HG03196 (cell line): ENCODE measurements around the gene ACTN4.
"Not testable (repeated sequence)": the region's sequence is repeated elsewhere in the genome, so short reads cannot be mapped to it uniquely, and the experiment has no call there.

Experiments
- ATAC-seq: cut with Tn5 transposase; IDR thresholded peaks from one replicate; pipeline ENCODE4 v1.9.1; 2021; ENCODE audit not compliant: unreplicated experiment

Gene ACTN4

GRCh38 chr19:38735257-38735686 is 87.8 kb downstream of the ACTN4 start:
- ATAC-seq = no peak

GRCh38 chr19:38736036-38736412 is 88.6 kb downstream of the ACTN4 start:
- ATAC-seq = no peak

GRCh38 chr19:38736413-38737280 is 89.2 kb downstream of the ACTN4 start:
- ATAC-seq = no peak

GRCh38 chr19:38737281-38737865 is 89.9 kb downstream of the ACTN4 start:
- ATAC-seq = no peak

GRCh38 chr19:38737921-38738737 is 90.7 kb downstream of the ACTN4 start:
- no peak for ATAC-seq

- no peak for ATAC-seq
Observed at GRCh38 chr19:38739440-38740256, 92.2 kb downstream of the ACTN4 start.

- ATAC-seq = no peak
Observed at GRCh38 chr19:38740257-38740592, 92.8 kb downstream of the ACTN4 start.

GRCh38 chr19:38740932-38741331 is 93.5 kb downstream of the ACTN4 start:
- ATAC-seq = no peak

GRCh38 chr19:38741670-38742069 is 94.2 kb downstream of the ACTN4 start:
- ATAC-seq = no peak

- no peak for ATAC-seq
Observed at GRCh38 chr19:38742296-38742695, 94.8 kb downstream of the ACTN4 start.

- ATAC-seq = no peak
Observed at GRCh38 chr19:38742906-38743305, 95.5 kb downstream of the ACTN4 start.

- no peak for ATAC-seq
Observed at GRCh38 chr19:38743394-38744297, 96.2 kb downstream of the ACTN4 start.

GRCh38 chr19:38744298-38744681 is 96.8 kb downstream of the ACTN4 start, which contains the start of gene CAPN12:
CAPN12 (minus strand) TSS chr19:38744474; CDS start chr19:38744165, 309 bp downstream.
- no peak for ATAC-seq

GRCh38 chr19:38744874-38745273 is 97.4 kb downstream of the ACTN4 start:
- ATAC-seq = no peak

GRCh38 chr19:38745316-38745715 is 97.9 kb downstream of the ACTN4 start:
- no peak for ATAC-seq

GRCh38 chr19:38753783-38754182 is 106.3 kb downstream of the ACTN4 start:
- ATAC-seq = not testable (repeated sequence)

- ATAC-seq = not testable (repeated sequence)
Observed at GRCh38 chr19:38754196-38754595, 106.7 kb downstream of the ACTN4 start.

GRCh38 chr19:38759590-38760003 is 112.1 kb downstream of the ACTN4 start:
- ATAC-seq = no peak

- not testable (repeated sequence) for ATAC-seq
Observed at GRCh38 chr19:38760805-38761517, 113.5 kb downstream of the ACTN4 start.
